Activated naive CD4-positive, alpha-beta T cell treated with anti-CD3 and anti-CD28 coated beads, Interleukin-2, amount 50 U/mL, for 72 hours (primary cell): ENCODE measurements around the gene IGFBP2. TPM values are rescaled to one million over a fixed set of nuclear protein-coding genes. Genes with fewer than 3 reads are reported as not detected.
"Not testable (repeated sequence)": the region's sequence is repeated elsewhere in the genome, so short reads cannot be mapped to it uniquely, and the experiment has no call there.

Source experiments
- ATAC-seq, 2 donors: fragments of 150-1000 bp; cut with Tn5 transposase; 2 replicates each; pipeline ENCODE4 v1.10.0; 2021; ENCODE audit warnings: mild to moderate bottlenecking in 2 of 2, moderate library complexity in 2 of 2
- DNase-seq, 2 donors: peaks; one replicate each; pipeline ENCODE4 v3.0.0; 2021 to 2022; ENCODE audit warnings: low spot score in 2 of 2
- H3K27ac Mint-ChIP-seq, 2 donors: one replicate each; pipeline ENCODE4 v1.8.0; 2022; ENCODE audit warnings: mild to moderate bottlenecking in 2 of 2, mixed read lengths in 2 of 2
- H3K36me3 Mint-ChIP-seq, 2 donors: one replicate each; pipeline ENCODE4 v1.8.0; 2022; ENCODE audit warnings: mixed read lengths in 2 of 2
- H3K9me3 Mint-ChIP-seq, 2 donors: one replicate each; pipeline ENCODE4 v1.8.0; 2022; ENCODE audit warnings: mixed read lengths in 2 of 2
- total RNA-seq, 2 donors: library from RNA; stranded (reverse); gene quantifications; one replicate each; pipeline ENCODE4 v1.2.3, GENCODE V29; 2022

IGFBP2 gene
- total RNA-seq: 10 to 100 TPM in 1 of 2 donors, under 1 TPM in 1; 0.14 to 11.6 TPM

GRCh38 chr2:216632952-216633615 lies at the start of gene IGFBP2:
TSS of gene IGFBP2 (plus strand) at chr2:216633420. CDS start at chr2:216633524, 104 bp downstream.
- H3K9me3 Mint-ChIP-seq: no peaks in the 10 kb centered on the region
- H3K27ac Mint-ChIP-seq: no peak within 1 kb of the TSS
- ATAC-seq: peak in 1 of 2 donors; percentile 73
- peak in 1 of 2 donors; percentile 35 for DNase-seq
- peaks cover 4 to 7% of the 10 kb centered on the region in 2 donors for H3K36me3 Mint-ChIP-seq

GRCh38 chr2:216583606-216584005 lies 49.6 kb upstream of the IGFBP2 start:
- Mint-ChIP-seq H3K27ac (no peak overlapping the region), H3K9me3 (no peaks in the 10 kb centered on the region), H3K36me3 (no peaks in the 10 kb centered on the region)
- ATAC-seq (no peak), DNase-seq (no peak)

- no peaks in the 10 kb centered on the region for H3K9me3 Mint-ChIP-seq
- H3K27ac Mint-ChIP-seq: no peak overlapping the region
- ATAC-seq: no peak
- H3K36me3 Mint-ChIP-seq: no peaks in the 10 kb centered on the region
- DNase-seq: no peak
These were observed 49.1 kb upstream of the IGFBP2 start for GRCh38 chr2:216584112-216584511.

- ATAC-seq: no peak
- no peak for DNase-seq
- Mint-ChIP-seq H3K36me3 (no peaks in the 10 kb centered on the region), H3K27ac (no peak overlapping the region), H3K9me3 (no peaks in the 10 kb centered on the region)
These were observed 47.8 kb upstream of the IGFBP2 start for GRCh38 chr2:216585441-216585840.

- ATAC-seq (no peak), DNase-seq (no peak)
- H3K9me3 Mint-ChIP-seq: no peaks in the 10 kb centered on the region
- no peaks in the 10 kb centered on the region for H3K36me3 Mint-ChIP-seq
- peak overlapping the region in 1 of 2 donors; percentile 66 for H3K27ac Mint-ChIP-seq
These were observed 44.1 kb upstream of the IGFBP2 start for GRCh38 chr2:216588861-216589710.

GRCh38 chr2:216589791-216590190 lies 43.4 kb upstream of the IGFBP2 start:
- no peak for DNase-seq
- no peak overlapping the region for H3K27ac Mint-ChIP-seq
- ATAC-seq: no peak
- no peaks in the 10 kb centered on the region for H3K36me3 Mint-ChIP-seq
- no peaks in the 10 kb centered on the region for H3K9me3 Mint-ChIP-seq

GRCh38 chr2:216590780-216591179 lies 42.4 kb upstream of the IGFBP2 start:
- H3K9me3 Mint-ChIP-seq: no peaks in the 10 kb centered on the region
- DNase-seq (no peak), ATAC-seq (no peak)
- no peaks in the 10 kb centered on the region for H3K36me3 Mint-ChIP-seq
- H3K27ac Mint-ChIP-seq: no peak overlapping the region

- no peak for ATAC-seq
- Mint-ChIP-seq H3K9me3 (no peaks in the 10 kb centered on the region), H3K36me3 (no peaks in the 10 kb centered on the region), H3K27ac (no peak overlapping the region)
- DNase-seq: no peak
These were observed 41.7 kb upstream of the IGFBP2 start for GRCh38 chr2:216591480-216591879.

GRCh38 chr2:216594081-216594480 lies 39.1 kb upstream of the IGFBP2 start:
- DNase-seq: no peak
- no peak for ATAC-seq
- Mint-ChIP-seq H3K9me3 (no peaks in the 10 kb centered on the region), H3K27ac (no peak overlapping the region), H3K36me3 (no peaks in the 10 kb centered on the region)

- no peaks in the 10 kb centered on the region for H3K9me3 Mint-ChIP-seq
These were observed 36.8 kb upstream of the IGFBP2 start for GRCh38 chr2:216596236-216596979.

GRCh38 chr2:216596980-216597509 lies 36.2 kb upstream of the IGFBP2 start:
- Mint-ChIP-seq H3K9me3 (no peaks in the 10 kb centered on the region), H3K27ac (no peak overlapping the region), H3K36me3 (no peaks in the 10 kb centered on the region)
- ATAC-seq (no peak), DNase-seq (no peak)

More at GRCh38 chr2:216596236-216596979, 36.8 kb upstream of the IGFBP2 start:
- H3K36me3 Mint-ChIP-seq: no peaks in the 10 kb centered on the region
- no peak for DNase-seq
- no peak for ATAC-seq
- H3K27ac Mint-ChIP-seq: no peak overlapping the region

- not testable (repeated sequence) for H3K27ac Mint-ChIP-seq, H3K36me3 Mint-ChIP-seq, DNase-seq, H3K9me3 Mint-ChIP-seq, ATAC-seq
These were observed 35.4 kb upstream of the IGFBP2 start for GRCh38 chr2:216597825-216598224.

GRCh38 chr2:216601632-216602409 lies 31.4 kb upstream of the IGFBP2 start:
- DNase-seq (no peak), ATAC-seq (no peak)
- H3K27ac Mint-ChIP-seq: no peak overlapping the region
- H3K9me3 Mint-ChIP-seq: no peaks in the 10 kb centered on the region
- H3K36me3 Mint-ChIP-seq: peaks cover 0 to 5% of the 10 kb centered on the region in 2 donors

- ATAC-seq (no peak), DNase-seq (no peak)
- Mint-ChIP-seq H3K9me3 (peaks cover 0 to 10% of the 10 kb centered on the region in 2 donors), H3K36me3 (peaks cover 0 to 19% of the 10 kb centered on the region in 2 donors), H3K27ac (no peak overlapping the region)
These were observed 30.0 kb upstream of the IGFBP2 start for GRCh38 chr2:216603010-216603883.

- peaks cover 0 to 20% of the 10 kb centered on the region in 2 donors for H3K36me3 Mint-ChIP-seq
- peaks cover 0 to 10% of the 10 kb centered on the region in 2 donors for H3K9me3 Mint-ChIP-seq
- H3K27ac Mint-ChIP-seq: no peak overlapping the region
- ATAC-seq: no peak
- no peak for DNase-seq
These were observed 29.4 kb upstream of the IGFBP2 start for GRCh38 chr2:216603884-216604245.
